Suprapubic skin (tissue), 4 donors: Measurements from ENCODE around the gene PPP6R3. TPM values are rescaled to one million over a fixed set of nuclear protein-coding genes. Genes with fewer than 3 reads are reported as not detected.

Experiments
- DNase-seq, 2 donors: peaks; one replicate each; pipeline ENCODE4 v3.0.0-alpha.2; 2019; ENCODE audit warnings: low spot score in 2 of 2
- H3K27ac ChIP-seq: fragments of 200-600 bp; sonication (generic); one replicate; pipeline ENCODE4 v1.5.1; 2019
- H3K27me3 ChIP-seq: fragments of 200-600 bp; sonication (generic); one replicate; pipeline ENCODE4 v1.5.1; 2019
- H3K36me3 ChIP-seq: fragments of 200-600 bp; sonication (generic); one replicate; pipeline ENCODE4 v1.5.1; 2019
- H3K4me1 ChIP-seq: fragments of 200-600 bp; sonication (generic); one replicate; pipeline ENCODE4 v1.5.1; 2019
- H3K4me3 ChIP-seq: fragments of 200-600 bp; sonication (generic); one replicate; pipeline ENCODE4 v1.5.1; 2019; ENCODE audit warnings: mild to moderate bottlenecking
- H3K9me3 ChIP-seq: fragments of 200-600 bp; sonication (generic); one replicate; pipeline ENCODE4 v1.5.1; 2019
- EP300 ChIP-seq: sonication (generic); formaldehyde crosslinking; IDR thresholded peaks from one replicate; pipeline ENCODE4 v1.6.1; 2017; ENCODE audit warnings: antibody characterized with exemption
- POLR2A ChIP-seq, 2 donors: fragments of 450-650 bp; IDR thresholded peaks; one replicate each; pipeline ENCODE4 v1.6.1; 2017; ENCODE audit warnings: antibody characterized with exemption in 2 of 2, mild to moderate bottlenecking in 2 of 2, moderate library complexity in 2 of 2
- POLR2AphosphoS5 ChIP-seq, 3 donors: sonication (generic); formaldehyde crosslinking; IDR thresholded peaks; one replicate each; pipeline ENCODE4 v1.6.1; 2017; ENCODE audit warnings: antibody characterized with exemption in 3 of 3
- WGBS: methylation state at CpG from one replicate; pipeline ENCODE4 v1.1.5; 2018; 5-methylcytosine and 5-hydroxymethylcytosine counted together
- total RNA-seq, 4 donors: library from RNA; depleted of rRNA; stranded (reverse); fragments of >200 nt; gene quantifications; one replicate each; pipeline ENCODE4 v1.1.0, GENCODE V29; 2016
- TF ChIP-seq, protein P1 (sequence below), 2 donors: fragments of 200-600 bp in 1 of 2; fragments of 450-650 bp in 1 of 2; sonication (generic) in 1 of 2; IDR thresholded peaks; one replicate each; pipeline ENCODE4 v1.5.1; 2016 to 2019; ENCODE audit warnings: antibody characterized with exemption in 2 of 2, mild to moderate bottlenecking in 1 of 2, moderate library complexity in 1 of 2

Gene PPP6R3
- total RNA-seq, 4 donors from 2014 or later: 81.8 to 197 (median 97.0) TPM

DNA sequence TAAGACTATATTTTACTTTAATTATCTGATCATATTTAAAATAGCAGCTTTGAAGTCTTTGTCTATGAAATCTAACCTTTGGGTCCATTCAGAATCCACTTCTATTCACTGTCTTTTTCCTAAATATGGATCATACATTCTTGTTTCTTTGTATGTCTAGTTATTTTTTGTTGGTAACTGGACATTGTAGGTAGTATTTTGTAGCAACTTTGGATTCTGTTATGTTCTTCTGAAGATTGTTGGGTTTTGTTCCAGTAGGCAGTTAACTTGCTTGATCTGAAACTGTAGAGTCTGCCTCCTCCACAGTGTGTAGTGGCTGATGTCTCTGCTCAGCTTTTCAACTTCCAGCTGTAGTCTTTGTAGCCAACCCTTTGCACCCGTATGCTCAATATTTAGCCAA is 186.3 kb downstream of the PPP6R3 start:
- Histone ChIP-seq H3K27me3 (peaks cover 33% of the 10 kb centered on the region), H3K36me3 (no peaks in the 10 kb centered on the region), H3K27ac (no peak overlapping the region), H3K4me1 (peaks cover 2% of the 10 kb centered on the region), H3K9me3 (peaks cover 9% of the 10 kb centered on the region), H3K4me3 (no peak overlapping the region)
- TF ChIP-seq EP300: no peak
- TF ChIP-seq POLR2A (IDR thresholded peaks at IDR 0.05): no peak
- no peak for TF ChIP-seq POLR2AphosphoS5 (IDR thresholded peaks at IDR 0.05)
- TF ChIP-seq, protein P1, sequence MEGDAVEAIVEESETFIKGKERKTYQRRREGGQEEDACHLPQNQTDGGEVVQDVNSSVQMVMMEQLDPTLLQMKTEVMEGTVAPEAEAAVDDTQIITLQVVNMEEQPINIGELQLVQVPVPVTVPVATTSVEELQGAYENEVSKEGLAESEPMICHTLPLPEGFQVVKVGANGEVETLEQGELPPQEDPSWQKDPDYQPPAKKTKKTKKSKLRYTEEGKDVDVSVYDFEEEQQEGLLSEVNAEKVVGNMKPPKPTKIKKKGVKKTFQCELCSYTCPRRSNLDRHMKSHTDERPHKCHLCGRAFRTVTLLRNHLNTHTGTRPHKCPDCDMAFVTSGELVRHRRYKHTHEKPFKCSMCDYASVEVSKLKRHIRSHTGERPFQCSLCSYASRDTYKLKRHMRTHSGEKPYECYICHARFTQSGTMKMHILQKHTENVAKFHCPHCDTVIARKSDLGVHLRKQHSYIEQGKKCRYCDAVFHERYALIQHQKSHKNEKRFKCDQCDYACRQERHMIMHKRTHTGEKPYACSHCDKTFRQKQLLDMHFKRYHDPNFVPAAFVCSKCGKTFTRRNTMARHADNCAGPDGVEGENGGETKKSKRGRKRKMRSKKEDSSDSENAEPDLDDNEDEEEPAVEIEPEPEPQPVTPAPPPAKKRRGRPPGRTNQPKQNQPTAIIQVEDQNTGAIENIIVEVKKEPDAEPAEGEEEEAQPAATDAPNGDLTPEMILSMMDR (IDR thresholded peaks at IDR 0.05): no peak
- no peak for DNase-seq
- 91% methylated on average over 1 of the region's 1 CpG for WGBS

DNA sequence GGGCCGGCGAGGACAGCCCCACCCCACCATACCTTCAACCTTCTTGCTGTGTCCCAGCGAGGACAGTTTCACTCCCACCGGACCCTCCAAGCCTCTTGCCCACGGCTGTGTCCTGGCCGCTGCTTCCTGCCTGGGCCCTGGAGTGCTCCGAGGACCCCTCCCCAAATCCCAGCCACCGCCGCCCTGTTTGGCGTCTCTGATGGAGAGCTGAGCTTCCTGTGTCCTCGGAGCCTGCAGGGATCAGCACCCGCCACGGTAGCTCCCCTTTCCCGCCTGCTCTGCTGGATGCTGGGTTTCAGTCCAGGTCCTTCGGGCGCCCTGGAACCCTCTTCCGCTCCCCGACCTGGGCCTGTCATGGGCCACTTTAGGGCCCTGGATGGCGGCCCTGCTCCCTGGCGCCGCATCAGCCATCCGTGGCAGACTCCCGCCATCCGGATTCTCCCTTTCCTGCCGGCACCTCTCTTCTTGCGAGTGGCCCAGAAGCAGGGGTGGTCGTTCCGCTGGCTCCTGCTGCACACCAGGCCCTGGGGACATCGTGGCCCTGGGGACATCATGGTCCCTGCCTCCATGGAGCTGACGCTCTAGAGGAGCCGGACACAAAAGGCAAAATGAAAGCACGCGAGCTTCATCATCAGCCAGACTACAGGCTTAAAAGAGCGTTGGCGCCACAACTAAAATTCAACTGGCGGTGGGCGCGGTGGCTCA is 189.5 kb downstream of the PPP6R3 start:
- H3K4me3 ChIP-seq: no peak overlapping the region
- DNase-seq: no peak
- WGBS: 72% methylated on average over 30 of the region's 38 CpGs
- H3K36me3 ChIP-seq: no peaks in the 10 kb centered on the region
- H3K27ac ChIP-seq: no peak overlapping the region
- H3K4me1 ChIP-seq: peaks cover 2% of the 10 kb centered on the region
- TF ChIP-seq POLR2AphosphoS5 (IDR thresholded peaks at IDR 0.05): no peak
- no peak for TF ChIP-seq EP300
- no peak for TF ChIP-seq POLR2A (IDR thresholded peaks at IDR 0.05)
- TF ChIP-seq, protein P1 (IDR thresholded peaks at IDR 0.05): no peak
- H3K9me3 ChIP-seq: peaks cover 9% of the 10 kb centered on the region
- H3K27me3 ChIP-seq: peaks cover 36% of the 10 kb centered on the region

DNA sequence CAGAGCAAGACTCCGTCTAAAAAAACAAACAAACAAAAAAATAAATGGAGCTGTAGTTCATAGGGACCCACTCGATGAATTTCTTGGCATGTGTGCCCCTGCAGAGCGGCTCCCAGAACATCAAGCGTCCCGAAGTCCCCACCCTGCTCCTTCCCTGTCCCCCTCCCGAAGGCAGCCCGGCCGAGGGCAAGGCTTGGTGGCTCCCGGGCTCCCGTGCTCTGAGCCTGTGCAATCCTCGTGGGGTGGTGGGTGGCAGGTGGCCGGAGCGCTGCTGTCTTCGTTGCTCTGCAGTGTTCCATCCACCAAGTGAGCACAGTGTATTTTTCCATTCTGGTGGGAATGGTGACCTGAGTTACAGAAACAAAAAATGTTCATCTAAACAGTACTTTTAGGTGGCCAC is 190.2 kb downstream of the PPP6R3 start:
- Histone ChIP-seq H3K4me3 (no peak overlapping the region), H3K9me3 (peaks cover 13% of the 10 kb centered on the region), H3K27me3 (peaks cover 36% of the 10 kb centered on the region), H3K27ac (no peak overlapping the region), H3K36me3 (no peaks in the 10 kb centered on the region), H3K4me1 (peaks cover 2% of the 10 kb centered on the region)
- TF ChIP-seq, protein P1 (IDR thresholded peaks at IDR 0.05): no peak
- TF ChIP-seq POLR2A (IDR thresholded peaks at IDR 0.05) (no peak), EP300 (no peak), POLR2AphosphoS5 (IDR thresholded peaks at IDR 0.05) (no peak)
- 89% methylated on average over 14 of the region's 14 CpGs for WGBS
- no peak for DNase-seq

DNA sequence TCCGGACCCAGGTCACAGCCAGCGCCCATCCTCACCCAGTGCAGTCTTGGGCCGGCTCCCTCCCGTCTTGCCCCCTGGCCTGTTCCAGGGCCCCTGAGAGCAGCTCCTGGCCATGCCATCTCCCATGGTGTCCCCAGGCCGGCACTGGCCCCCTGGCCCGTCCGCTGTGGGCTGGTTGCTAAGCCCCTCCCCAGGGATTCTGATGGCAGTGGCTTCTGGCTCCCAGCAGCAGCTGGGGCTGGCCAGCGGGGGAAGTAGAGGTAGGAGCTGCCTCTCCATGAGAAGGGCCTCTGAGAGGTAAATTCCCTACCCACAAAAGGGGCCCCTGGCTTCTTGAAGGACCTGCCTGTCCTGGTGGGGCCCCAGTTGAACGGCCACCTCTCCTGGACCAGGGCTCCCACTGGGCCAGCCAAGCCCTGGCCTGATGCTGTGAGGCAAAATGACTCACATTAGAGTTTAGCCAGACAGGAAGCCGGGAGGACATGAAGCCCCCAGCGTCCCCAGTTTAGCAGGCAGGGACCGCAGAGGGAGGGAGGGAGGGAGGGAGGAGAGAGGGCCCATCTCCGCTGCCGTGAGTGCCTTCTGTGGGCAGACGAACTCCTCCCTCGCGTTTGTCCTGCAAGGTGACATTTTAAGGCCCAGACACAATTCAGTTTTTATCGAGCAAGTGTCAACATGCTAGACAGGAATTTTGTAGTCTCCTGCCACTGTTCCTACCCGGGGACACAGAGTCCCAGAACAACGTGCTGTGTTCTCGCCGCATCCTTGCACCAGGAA is 190.8 kb downstream of the PPP6R3 start:
- H3K4me3 ChIP-seq: no peak overlapping the region
- peaks cover 2% of the 10 kb centered on the region for H3K4me1 ChIP-seq
- H3K9me3 ChIP-seq: peaks cover 13% of the 10 kb centered on the region
- 82% methylated on average over 9 of the region's 22 CpGs for WGBS
- no peaks in the 10 kb centered on the region for H3K36me3 ChIP-seq
- H3K27ac ChIP-seq: no peak overlapping the region
- TF ChIP-seq EP300 (no peak), POLR2A (IDR thresholded peaks at IDR 0.05) (no peak), POLR2AphosphoS5 (IDR thresholded peaks at IDR 0.05) (no peak)
- TF ChIP-seq, protein P1 (IDR thresholded peaks at IDR 0.05): no peak
- no peak for DNase-seq
- H3K27me3 ChIP-seq: peaks cover 36% of the 10 kb centered on the region

DNA sequence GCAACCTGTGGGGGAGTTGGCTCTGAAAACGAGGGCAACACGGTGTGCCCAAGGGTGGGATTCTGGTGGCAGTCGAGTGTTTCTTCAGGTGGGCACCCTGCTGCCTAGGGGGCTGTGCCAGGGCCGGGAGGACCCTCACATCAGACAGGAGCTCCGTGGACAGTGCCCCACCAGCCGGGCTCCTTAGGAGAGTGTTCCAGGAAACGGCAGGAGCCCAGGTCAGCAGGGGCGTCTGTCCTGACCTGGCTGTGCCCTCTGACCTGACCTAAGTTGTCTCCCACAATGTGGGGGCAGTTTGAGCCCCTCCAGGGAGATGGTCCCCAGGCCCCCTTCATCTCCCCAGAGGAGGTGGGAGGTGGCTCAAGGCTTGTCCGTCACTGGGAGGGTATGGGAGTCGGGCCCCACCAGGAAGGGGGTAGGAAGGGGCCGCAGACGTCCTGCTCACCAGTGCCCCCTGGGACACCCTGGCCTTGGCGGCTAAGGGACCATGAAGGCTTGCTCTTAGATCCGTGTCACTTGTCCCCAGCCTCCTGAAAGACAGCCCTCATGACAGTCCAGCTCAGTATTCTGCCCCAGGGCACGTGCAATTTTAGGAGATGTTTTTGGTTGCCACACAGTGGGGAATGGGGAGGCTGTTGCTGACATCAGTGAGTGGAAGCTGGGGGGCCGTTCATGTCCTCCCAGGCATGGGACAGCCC is 191.6 kb downstream of the PPP6R3 start:
- no peak overlapping the region for H3K27ac ChIP-seq
- peaks cover 36% of the 10 kb centered on the region for H3K27me3 ChIP-seq
- no peak for TF ChIP-seq POLR2A (IDR thresholded peaks at IDR 0.05)
- TF ChIP-seq EP300: no peak
- TF ChIP-seq POLR2AphosphoS5 (IDR thresholded peaks at IDR 0.05): no peak
- TF ChIP-seq, protein P1 (IDR thresholded peaks at IDR 0.05): no peak
- H3K4me3 ChIP-seq: no peak overlapping the region
- peaks cover 10% of the 10 kb centered on the region for H3K9me3 ChIP-seq
- DNase-seq: no peak
- H3K4me1 ChIP-seq: peaks cover 2% of the 10 kb centered on the region
- WGBS: 75% methylated on average over 8 of the region's 16 CpGs
- no peaks in the 10 kb centered on the region for H3K36me3 ChIP-seq
